Measurements from ENCODE around the gene MOB3B.

GRCh38 chr9:27545471-27545870 is 15.9 kb upstream of the MOB3B start:
- TF ChIP-seq CTCF (conservative IDR thresholded peaks at IDR 0.05; ENCODE audit: low read depth, low read length) (no peak), EZH2 (IDR thresholded peaks at IDR 0.05; ENCODE audit: borderline replicate concordance, low read depth, low read length, poor library complexity, severe bottlenecking) (no peak)
